Astrocyte (in vitro differentiated cells and primary cell): ENCODE data around the gene TRIO.

Source experiments
- EZH2 ChIP-seq: IDR thresholded peaks from 2 replicates; pipeline ENCODE4 v1.6.1; 2012; ENCODE audit warnings: mild to moderate bottlenecking, low read length, inconsistent platforms; ENCODE audit not compliant: insufficient read depth
- TF ChIP-seq, protein P1 (sequence below): IDR thresholded peaks from 2 replicates; pipeline ENCODE4 v1.5.1; 2011; ENCODE audit warnings: low read depth, mild to moderate bottlenecking, inconsistent platforms, low read length, moderate library complexity; ENCODE audit not compliant: insufficient read depth

DNA sequence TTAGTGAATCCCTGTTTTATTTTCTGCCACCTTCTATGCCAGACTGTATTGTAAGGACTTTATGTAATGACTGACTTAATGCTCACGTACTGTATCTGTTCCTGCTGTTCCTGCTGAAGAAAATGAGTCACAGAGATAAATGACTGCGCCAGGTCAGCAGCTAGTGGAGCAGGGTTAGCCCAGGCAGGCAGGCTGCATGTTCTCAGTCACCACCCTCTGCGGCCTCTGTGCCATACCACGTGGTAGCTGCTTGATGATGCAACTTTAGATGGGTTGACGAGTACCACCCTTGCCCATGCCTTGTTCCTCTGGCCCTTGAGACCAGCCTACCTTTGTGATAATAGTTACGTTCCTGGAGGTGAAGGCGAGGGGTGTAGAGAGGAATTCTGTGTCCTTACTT lies 161.9 kb downstream of the TRIO start:
- TF ChIP-seq, protein P1, sequence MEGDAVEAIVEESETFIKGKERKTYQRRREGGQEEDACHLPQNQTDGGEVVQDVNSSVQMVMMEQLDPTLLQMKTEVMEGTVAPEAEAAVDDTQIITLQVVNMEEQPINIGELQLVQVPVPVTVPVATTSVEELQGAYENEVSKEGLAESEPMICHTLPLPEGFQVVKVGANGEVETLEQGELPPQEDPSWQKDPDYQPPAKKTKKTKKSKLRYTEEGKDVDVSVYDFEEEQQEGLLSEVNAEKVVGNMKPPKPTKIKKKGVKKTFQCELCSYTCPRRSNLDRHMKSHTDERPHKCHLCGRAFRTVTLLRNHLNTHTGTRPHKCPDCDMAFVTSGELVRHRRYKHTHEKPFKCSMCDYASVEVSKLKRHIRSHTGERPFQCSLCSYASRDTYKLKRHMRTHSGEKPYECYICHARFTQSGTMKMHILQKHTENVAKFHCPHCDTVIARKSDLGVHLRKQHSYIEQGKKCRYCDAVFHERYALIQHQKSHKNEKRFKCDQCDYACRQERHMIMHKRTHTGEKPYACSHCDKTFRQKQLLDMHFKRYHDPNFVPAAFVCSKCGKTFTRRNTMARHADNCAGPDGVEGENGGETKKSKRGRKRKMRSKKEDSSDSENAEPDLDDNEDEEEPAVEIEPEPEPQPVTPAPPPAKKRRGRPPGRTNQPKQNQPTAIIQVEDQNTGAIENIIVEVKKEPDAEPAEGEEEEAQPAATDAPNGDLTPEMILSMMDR, result no peak
- TF ChIP-seq EZH2, result no peak
